Skeletal muscle tissue (tissue), 4 donors: Measurements from ENCODE around the gene NSD2. TPM values are rescaled to one million over a fixed set of nuclear protein-coding genes. Genes with fewer than 3 reads are reported as not detected.

ENCODE experiments used
- H3K27ac ChIP-seq: one replicate; pipeline ENCODE4 v1.7.0; 2013; ENCODE audit warnings: mild to moderate bottlenecking, low read depth, low read length, inconsistent platforms
- H3K27me3 ChIP-seq, 3 donors: one replicate each; pipeline ENCODE4 v1.7.0; 2013; ENCODE audit warnings: low read length in 3 of 3; ENCODE audit not compliant: control insufficient read depth in 3 of 3, insufficient read depth in 3 of 3
- H3K36me3 ChIP-seq, 3 donors: one replicate each; pipeline ENCODE4 v1.7.0; 2013; ENCODE audit warnings: low read length in 3 of 3; ENCODE audit not compliant: control insufficient read depth in 3 of 3, insufficient read depth in 3 of 3
- H3K4me1 ChIP-seq, 3 donors: one replicate each; pipeline ENCODE4 v1.7.0; 2013; ENCODE audit warnings: low read length in 3 of 3, mild to moderate bottlenecking in 3 of 3; ENCODE audit not compliant: control insufficient read depth in 3 of 3, insufficient read depth in 3 of 3
- H3K4me3 ChIP-seq, 3 donors: one replicate each; pipeline ENCODE4 v1.7.0; 2013; ENCODE audit warnings: low read length in 3 of 3
- H3K9ac ChIP-seq, 3 donors: one replicate each; pipeline ENCODE4 v1.7.0; 2013; ENCODE audit warnings: low read length in 3 of 3, mild to moderate bottlenecking in 3 of 3, moderate library complexity in 2 of 3, low read depth in 1 of 3
- H3K9me3 ChIP-seq, 3 donors: one replicate each; pipeline ENCODE4 v1.7.0; 2013; ENCODE audit warnings: low read length in 3 of 3; ENCODE audit not compliant: control insufficient read depth in 3 of 3
- total RNA-seq: library from RNA; depleted of rRNA; stranded (reverse); fragments of >200 nt; gene quantifications from one replicate; pipeline ENCODE4 v1.2.3, GENCODE V29; 2014
- donor health status: Osteomylitis.

NSD2 gene
- total RNA-seq, 1 donor from 2014 or later = 41.8 TPM

GRCh38 chr4:1932736-1933135, 61.5 kb downstream of the NSD2 start:
- H3K27ac ChIP-seq = no peak overlapping the region
- no peak overlapping the region for H3K9ac ChIP-seq
- peaks cover 13 to 20% (median 18%) of the 10 kb centered on the region in 3 donors for H3K36me3 ChIP-seq
- H3K4me1 ChIP-seq = no peaks in the 10 kb centered on the region
- H3K9me3 ChIP-seq = no peaks in the 10 kb centered on the region
- H3K27me3 ChIP-seq = no peaks in the 10 kb centered on the region
- H3K4me3 ChIP-seq = no peak overlapping the region

DNA sequence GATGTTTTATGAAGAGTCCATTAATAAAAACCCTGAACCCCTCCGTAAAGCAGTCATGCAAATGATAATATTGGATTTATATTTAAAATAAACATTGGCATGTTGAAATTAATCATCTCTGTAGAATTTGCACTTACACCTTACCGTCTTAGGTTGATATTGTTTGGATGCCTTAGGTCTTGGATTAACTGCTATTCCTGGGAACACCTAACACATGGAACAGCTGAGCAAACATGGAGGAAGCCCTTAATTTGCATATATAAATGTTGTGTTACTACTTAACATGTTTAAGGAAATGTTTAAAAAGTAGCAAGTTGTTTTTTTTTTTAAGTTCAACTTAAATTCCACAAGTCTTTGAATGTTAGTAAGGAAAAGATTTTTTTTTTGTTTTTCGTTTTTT, 62.5 kb downstream of the NSD2 start:
- H3K9ac ChIP-seq = no peak overlapping the region

DNA sequence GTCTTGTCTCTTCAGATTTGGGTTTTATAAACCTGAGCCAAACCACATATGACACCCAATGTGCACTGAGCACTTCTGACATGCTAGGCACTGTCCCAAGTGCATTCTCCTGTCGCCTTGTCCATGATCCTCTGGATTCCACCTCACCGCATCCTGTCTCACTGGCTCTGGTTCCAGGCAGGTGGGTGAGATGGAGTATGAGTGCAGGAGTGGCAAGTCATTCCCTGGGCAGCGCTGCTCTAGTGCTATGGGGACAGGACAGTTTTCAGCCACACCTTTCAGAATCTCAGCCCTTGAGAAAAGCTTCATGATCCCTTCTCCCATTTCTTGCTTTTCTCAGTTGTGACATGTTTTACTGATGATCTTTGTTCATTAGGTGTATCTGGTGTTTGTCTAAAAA, 66.4 kb downstream of the NSD2 start:
- no peak overlapping the region for H3K9ac ChIP-seq
- no peaks in the 10 kb centered on the region for H3K9me3 ChIP-seq
- H3K4me1 ChIP-seq = peaks cover 3 to 12% (median 9%) of the 10 kb centered on the region in 3 donors
- peaks cover 6 to 24% (median 20%) of the 10 kb centered on the region in 3 donors for H3K36me3 ChIP-seq
- H3K27ac ChIP-seq = no peak overlapping the region
- no peaks in the 10 kb centered on the region for H3K27me3 ChIP-seq
- no peak overlapping the region for H3K4me3 ChIP-seq

More for the DNA sequence above, 62.5 kb downstream of the NSD2 start:
- H3K27me3 ChIP-seq = no peaks in the 10 kb centered on the region
- H3K36me3 ChIP-seq = peaks cover 13 to 19% (median 18%) of the 10 kb centered on the region in 3 donors
- H3K4me1 ChIP-seq = no peaks in the 10 kb centered on the region
- no peaks in the 10 kb centered on the region for H3K9me3 ChIP-seq
- H3K27ac ChIP-seq = no peak overlapping the region
- no peak overlapping the region for H3K4me3 ChIP-seq

DNA sequence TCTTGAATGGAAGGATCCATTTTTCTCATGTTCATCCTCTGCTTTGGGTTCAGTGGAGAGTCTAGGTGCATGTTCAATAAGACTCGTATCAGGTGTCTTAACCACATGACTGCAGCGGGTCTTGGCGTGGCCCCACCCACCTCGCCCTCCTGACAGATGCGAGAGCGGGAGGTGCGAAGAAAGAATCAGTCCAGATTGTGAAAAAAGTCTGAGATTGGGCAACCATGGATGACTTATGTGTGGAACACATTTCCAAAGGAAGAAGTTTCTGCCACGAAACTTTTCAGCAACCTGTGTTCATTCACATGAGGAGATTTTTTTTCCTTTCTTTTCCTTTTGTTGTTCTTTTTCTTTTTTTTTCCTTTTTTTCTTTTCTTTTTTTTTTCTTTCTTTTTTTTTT, 66.8 kb downstream of the NSD2 start:
- Histone ChIP-seq H3K4me1 (peaks cover 3 to 12% (median 9%) of the 10 kb centered on the region in 3 donors), H3K9me3 (no peaks in the 10 kb centered on the region), H3K27ac (no peak overlapping the region), H3K27me3 (no peaks in the 10 kb centered on the region), H3K9ac (no peak overlapping the region), H3K36me3 (peaks cover 2 to 25% (median 19%) of the 10 kb centered on the region in 3 donors), H3K4me3 (no peak overlapping the region)

DNA sequence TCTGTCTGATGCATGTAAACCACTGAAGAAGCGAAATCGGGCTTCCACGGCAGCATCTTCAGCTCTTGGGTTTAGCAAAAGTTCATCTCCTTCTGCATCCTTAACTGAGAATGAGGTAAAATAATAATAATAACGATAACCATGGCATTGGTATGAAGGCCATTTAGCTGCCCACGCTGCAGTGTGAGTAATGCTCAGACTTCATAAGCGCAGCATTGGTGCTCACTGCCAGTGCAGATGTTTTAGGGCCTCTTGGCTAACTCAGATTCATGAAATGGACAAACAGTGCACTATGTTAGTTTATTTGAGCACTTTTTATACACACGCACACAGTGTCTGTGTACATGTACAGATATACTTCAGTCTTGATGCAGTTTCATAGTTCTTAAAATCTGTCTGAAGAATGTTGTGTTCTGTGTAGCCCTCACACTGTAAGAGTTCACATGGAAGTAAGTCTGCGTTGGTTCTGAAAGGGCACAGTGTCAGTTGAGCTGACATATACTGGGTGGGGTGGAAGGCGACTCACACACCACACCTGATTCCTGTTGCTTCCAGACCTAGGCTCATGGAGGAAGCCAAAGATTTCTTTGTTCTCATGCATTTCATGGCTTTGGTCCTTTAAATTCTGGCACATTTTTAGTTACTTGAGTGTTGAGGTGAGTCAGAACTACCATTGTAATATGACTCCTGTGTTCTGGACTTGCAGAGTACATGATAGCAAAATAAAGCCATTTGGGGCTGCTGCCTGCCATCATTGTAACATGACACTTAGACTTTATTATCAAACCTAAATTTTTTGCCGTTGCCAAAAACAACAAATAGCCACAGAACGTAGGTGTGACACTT, 68.7 kb downstream of the NSD2 start:
- Histone ChIP-seq H3K27ac (no peak overlapping the region), H3K4me3 (no peak overlapping the region), H3K36me3 (peaks cover 2 to 25% (median 21%) of the 10 kb centered on the region in 3 donors), H3K27me3 (no peaks in the 10 kb centered on the region), H3K9me3 (no peaks in the 10 kb centered on the region), H3K9ac (no peak overlapping the region), H3K4me1 (peaks cover 3 to 12% (median 9%) of the 10 kb centered on the region in 3 donors)

DNA sequence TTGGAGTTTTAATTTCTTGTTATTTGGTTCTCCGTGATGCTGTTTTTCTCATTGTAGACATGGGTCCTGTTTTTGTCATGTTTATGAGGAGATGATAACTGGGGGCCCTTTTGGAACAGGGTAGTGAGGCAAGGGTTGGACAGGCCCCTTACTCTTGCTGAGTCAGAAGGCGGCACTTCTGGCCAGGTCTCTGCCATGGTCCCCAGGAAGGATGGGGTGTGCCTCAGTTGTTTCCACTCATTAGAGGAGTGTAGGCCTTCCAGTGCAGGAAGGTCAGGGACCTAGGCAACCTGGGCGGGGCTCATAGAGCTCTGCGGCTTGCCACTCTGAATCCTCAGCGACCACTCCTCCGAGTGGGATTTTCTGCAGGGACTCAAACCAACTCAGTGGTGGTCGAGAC, 69.4 kb downstream of the NSD2 start:
- no peak overlapping the region for H3K4me3 ChIP-seq
- no peaks in the 10 kb centered on the region for H3K9me3 ChIP-seq
- H3K36me3 ChIP-seq = peaks cover 0 to 22% (median 18%) of the 10 kb centered on the region in 3 donors
- H3K9ac ChIP-seq = no peak overlapping the region
- no peak overlapping the region for H3K27ac ChIP-seq
- H3K27me3 ChIP-seq = no peaks in the 10 kb centered on the region
- H3K4me1 ChIP-seq = peaks cover 3 to 12% (median 9%) of the 10 kb centered on the region in 3 donors

DNA sequence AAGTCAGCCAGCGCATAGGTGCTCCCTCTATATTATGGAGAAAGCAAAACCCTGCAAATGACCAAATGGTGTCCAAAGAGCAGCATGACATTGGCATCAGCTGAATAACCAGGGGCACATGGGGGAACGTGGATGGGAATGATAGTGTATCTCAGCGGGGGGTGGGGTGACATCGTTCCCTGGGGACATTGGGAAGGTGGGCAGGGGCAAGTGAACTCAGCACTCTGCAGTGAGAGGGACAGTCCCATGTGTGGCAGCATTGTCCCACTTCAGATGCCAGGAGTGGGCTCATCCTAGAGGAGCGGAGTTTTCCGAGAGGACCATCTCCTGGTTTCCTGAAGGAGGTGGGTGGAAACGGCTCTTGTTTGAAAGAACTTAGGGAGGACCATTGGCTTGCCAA, 72.7 kb downstream of the NSD2 start:
- H3K4me1 ChIP-seq = peaks cover 3 to 12% (median 9%) of the 10 kb centered on the region in 3 donors
- no peaks in the 10 kb centered on the region for H3K9me3 ChIP-seq
- H3K9ac ChIP-seq = no peak overlapping the region
- no peak overlapping the region for H3K27ac ChIP-seq
- H3K36me3 ChIP-seq = peaks cover 2 to 15% (median 14%) of the 10 kb centered on the region in 3 donors
- no peak overlapping the region for H3K4me3 ChIP-seq
- H3K27me3 ChIP-seq = no peaks in the 10 kb centered on the region

GRCh38 chr4:1945124-1945895, 74.1 kb downstream of the NSD2 start:
- Histone ChIP-seq H3K27me3 (no peaks in the 10 kb centered on the region), H3K4me3 (no peak overlapping the region), H3K9me3 (no peaks in the 10 kb centered on the region), H3K4me1 (peaks cover 0 to 5% (median 1%) of the 10 kb centered on the region in 3 donors), H3K9ac (no peak overlapping the region), H3K36me3 (peaks cover 2 to 10% (median 8%) of the 10 kb centered on the region in 3 donors), H3K27ac (no peak overlapping the region)

- no peak overlapping the region for H3K4me3 ChIP-seq
- H3K27me3 ChIP-seq = no peaks in the 10 kb centered on the region
- H3K9ac ChIP-seq = no peak overlapping the region
- H3K36me3 ChIP-seq = peaks cover 2 to 10% (median 9%) of the 10 kb centered on the region in 3 donors
- no peak overlapping the region for H3K27ac ChIP-seq
- no peaks in the 10 kb centered on the region for H3K4me1 ChIP-seq
- H3K9me3 ChIP-seq = no peaks in the 10 kb centered on the region
Observed at GRCh38 chr4:1945912-1946311, 74.7 kb downstream of the NSD2 start.

GRCh38 chr4:1948232-1948631, 77.0 kb downstream of the NSD2 start:
- Histone ChIP-seq H3K27ac (no peak overlapping the region), H3K36me3 (peaks cover 8 to 17% (median 12%) of the 10 kb centered on the region in 3 donors), H3K4me1 (no peaks in the 10 kb centered on the region), H3K4me3 (no peak overlapping the region), H3K9ac (no peak overlapping the region), H3K9me3 (no peaks in the 10 kb centered on the region), H3K27me3 (no peaks in the 10 kb centered on the region)
